Common myeloid progenitor, CD34-positive (primary cell): ENCODE results near the gene TRDN.
"Not testable (repeated sequence)": the region's sequence is repeated elsewhere in the genome, so short reads cannot be mapped to it uniquely, and the experiment has no call there.

Source experiments
- CTCF ChIA-PET: fragments of 350-600 bp; sonication (Branson Sonifier 250); formaldehyde crosslinking; loops from one replicate; lab custom pipeline; 2021; ENCODE audit warnings: antibody characterized with exemption; lab: Charles Lee
- POLR2A ChIA-PET: fragments of 350-600 bp; sonication (Branson Sonifier 250); formaldehyde crosslinking; loops from one replicate; lab custom pipeline; 2021; ENCODE audit warnings: antibody characterized with exemption; lab: Charles Lee
- DNase-seq, 3 donors: peaks; one replicate each; pipeline versions ENCODE4 v3.0.0 to v3.0.0-alpha.2; 2013
- H3K27ac ChIP-seq, 2 experiments: 1 replicate in 1 of 2; 2 replicates in 1 of 2; pipeline ENCODE4 v1.7.0; 2013; ENCODE audit warnings: inconsistent platforms in 2 of 2, low read length in 2 of 2, mild to moderate bottlenecking in 2 of 2, low read depth in 1 of 2, moderate library complexity in 1 of 2; ENCODE audit not compliant: severe bottlenecking in 2 of 2, insufficient read depth in 1 of 2, poor library complexity in 1 of 2
- H3K27me3 ChIP-seq, 5 experiments: replicated peaks in 2 of 5; 1 replicate in 3 of 5; 2 replicates in 2 of 5; pipeline versions ENCODE4 v1.6.1 to v1.7.0; 2013; ENCODE audit warnings: low read length in 4 of 5, mild to moderate bottlenecking in 2 of 5, moderate library complexity in 2 of 5, inconsistent platforms in 1 of 5; ENCODE audit not compliant: insufficient read depth in 5 of 5, control insufficient read depth in 4 of 5
- H3K36me3 ChIP-seq, 4 experiments: 1 replicate in 2 of 4; 2 replicates in 2 of 4; pipeline versions ENCODE4 v1.6.1 to v1.7.0; 2013; ENCODE audit warnings: low read length in 3 of 4, control low read depth in 1 of 4, mild to moderate bottlenecking in 1 of 4; ENCODE audit not compliant: control insufficient read depth in 4 of 4, insufficient read depth in 4 of 4
- H3K4me1 ChIP-seq, 4 experiments: 1 replicate in 3 of 4; 2 replicates in 1 of 4; pipeline versions ENCODE4 v1.6.1 to v1.7.1; 2013; ENCODE audit warnings: low read length in 3 of 4, mild to moderate bottlenecking in 3 of 4, control low read depth in 1 of 4, inconsistent platforms in 1 of 4, moderate library complexity in 1 of 4; ENCODE audit not compliant: control insufficient read depth in 4 of 4, insufficient read depth in 4 of 4; ENCODE audit errors: control extremely low read depth in 1 of 4
- H3K4me3 ChIP-seq, 7 experiments: 1 replicate in 4 of 7; 2 replicates in 3 of 7; pipeline versions ENCODE4 v1.5.1 to v1.7.0; 2013; ENCODE audit warnings: mild to moderate bottlenecking in 7 of 7, low read length in 6 of 7, moderate library complexity in 6 of 7, inconsistent platforms in 2 of 7, low read depth in 2 of 7, control low read depth in 1 of 7; ENCODE audit not compliant: insufficient read depth in 4 of 7, control insufficient read depth in 1 of 7; ENCODE audit errors: extremely low read depth in 1 of 7
- H3K9me3 ChIP-seq, 5 experiments: 1 replicate in 4 of 5; 2 replicates in 1 of 5; pipeline versions ENCODE4 v1.6.1 to v1.7.1; 2013; ENCODE audit warnings: low read length in 4 of 5, mild to moderate bottlenecking in 2 of 5, inconsistent platforms in 1 of 5, low read depth in 1 of 5, moderate library complexity in 1 of 5; ENCODE audit not compliant: control insufficient read depth in 4 of 5, insufficient read depth in 2 of 5; ENCODE audit errors: control extremely low read depth in 1 of 5
- WGBS: methylation state at CpG from one replicate; pipeline ENCODE4 v1.1.5; 2013; ENCODE audit not compliant: insufficient coverage; 5-methylcytosine and 5-hydroxymethylcytosine counted together

The TRDN gene

GRCh38 chr6:123480986-123481385, 155.8 kb downstream of the TRDN start:
- DNase-seq = no peak
- Histone ChIP-seq H3K36me3 (no peaks in the 10 kb centered on the region), H3K4me3 (no peak overlapping the region)

GRCh38 chr6:123472025-123472702, 164.6 kb downstream of the TRDN start:
- POLR2A ChIA-PET, H3K27ac ChIP-seq, H3K36me3 ChIP-seq, H3K27me3 ChIP-seq, H3K9me3 ChIP-seq, CTCF ChIA-PET, H3K4me3 ChIP-seq, H3K4me1 ChIP-seq, DNase-seq: not testable (repeated sequence)
- WGBS = 97% methylated on average over 7 of the region's 29 CpGs

More at GRCh38 chr6:123480986-123481385, 155.8 kb downstream of the TRDN start:
- H3K4me1 ChIP-seq = no peaks in the 10 kb centered on the region
- H3K9me3 ChIP-seq = no peaks in the 10 kb centered on the region
- no peak overlapping the region for H3K27ac ChIP-seq
- no CpG with 5 or more reads among the region's 1 CpG for WGBS
- CTCF ChIA-PET = no interaction called here
- no peaks in the 10 kb centered on the region for H3K27me3 ChIP-seq
- POLR2A ChIA-PET = no interaction called here

- no peak overlapping the region for H3K27ac ChIP-seq
- no CpG with 5 or more reads among the region's 2 CpGs for WGBS
- no peaks in the 10 kb centered on the region for H3K4me1 ChIP-seq
- H3K9me3 ChIP-seq = peaks cover 0 to 2% (median 0%) of the 10 kb centered on the region in 5 experiments
- no peaks in the 10 kb centered on the region for H3K36me3 ChIP-seq
- CTCF ChIA-PET = no interaction called here
- no peak overlapping the region for H3K4me3 ChIP-seq
- H3K27me3 ChIP-seq = no peaks in the 10 kb centered on the region
- peak in 1 of 3 donors; percentile 0 for DNase-seq
- POLR2A ChIA-PET = no interaction called here
Observed at GRCh38 chr6:123467392-123467791, 169.4 kb downstream of the TRDN start.

- Histone ChIP-seq H3K36me3 (no peaks in the 10 kb centered on the region), H3K4me3 (no peak overlapping the region), H3K27ac (no peak overlapping the region), H3K27me3 (no peaks in the 10 kb centered on the region), H3K9me3 (no peaks in the 10 kb centered on the region), H3K4me1 (no peaks in the 10 kb centered on the region)
- ChIA-PET POLR2A (interaction anchor here (0.6 kb wide), 1 partner anchor 216 kb away, joined by 3 read pairs; no protein-coding TSS in a partner anchor), CTCF (no interaction called here)
- no peak for DNase-seq
- 100% methylated on average over 1 of the region's 2 CpGs for WGBS
Observed at GRCh38 chr6:123462152-123462551, 174.6 kb downstream of the TRDN start.

GRCh38 chr6:123458218-123458617, 178.5 kb downstream of the TRDN start:
- Histone ChIP-seq H3K27ac (no peak overlapping the region), H3K27me3 (no peaks in the 10 kb centered on the region), H3K4me1 (no peaks in the 10 kb centered on the region), H3K36me3 (no peaks in the 10 kb centered on the region), H3K4me3 (no peak overlapping the region), H3K9me3 (no peaks in the 10 kb centered on the region)
- ChIA-PET CTCF (no interaction called here), POLR2A (no interaction called here)
- no CpG with 5 or more reads among the region's 1 CpG for WGBS
- no peak for DNase-seq

- H3K9me3 ChIP-seq = no peaks in the 10 kb centered on the region
- POLR2A ChIA-PET = no interaction called here
- CTCF ChIA-PET = no interaction called here
- no peaks in the 10 kb centered on the region for H3K27me3 ChIP-seq
- H3K4me1 ChIP-seq = no peaks in the 10 kb centered on the region
- no peaks in the 10 kb centered on the region for H3K36me3 ChIP-seq
- DNase-seq = no peak
- no peak overlapping the region for H3K4me3 ChIP-seq
- WGBS = 100% methylated on average over 2 of the region's 3 CpGs
- no peak overlapping the region for H3K27ac ChIP-seq
Observed at GRCh38 chr6:123456836-123457235, 179.9 kb downstream of the TRDN start.

- ChIA-PET POLR2A (no interaction called here), CTCF (no interaction called here)
- H3K36me3 ChIP-seq = no peaks in the 10 kb centered on the region
- H3K4me1 ChIP-seq = no peaks in the 10 kb centered on the region
- no peaks in the 10 kb centered on the region for H3K9me3 ChIP-seq
- WGBS = 91% methylated on average over 3 of the region's 3 CpGs
- H3K4me3 ChIP-seq = no peak overlapping the region
- no peak overlapping the region for H3K27ac ChIP-seq
- H3K27me3 ChIP-seq = no peaks in the 10 kb centered on the region
- no peak for DNase-seq
Observed at GRCh38 chr6:123454448-123454847, 182.3 kb downstream of the TRDN start.
